ENCODE results near the gene RBM10. TPM values are rescaled to one million over a fixed set of nuclear protein-coding genes. Genes with fewer than 3 reads are reported as not detected.

Gene RBM10
- total RNA-seq, 4 donors from 2014 or later, result 25.3 to 38.4 (median 29.8) TPM

DNA sequence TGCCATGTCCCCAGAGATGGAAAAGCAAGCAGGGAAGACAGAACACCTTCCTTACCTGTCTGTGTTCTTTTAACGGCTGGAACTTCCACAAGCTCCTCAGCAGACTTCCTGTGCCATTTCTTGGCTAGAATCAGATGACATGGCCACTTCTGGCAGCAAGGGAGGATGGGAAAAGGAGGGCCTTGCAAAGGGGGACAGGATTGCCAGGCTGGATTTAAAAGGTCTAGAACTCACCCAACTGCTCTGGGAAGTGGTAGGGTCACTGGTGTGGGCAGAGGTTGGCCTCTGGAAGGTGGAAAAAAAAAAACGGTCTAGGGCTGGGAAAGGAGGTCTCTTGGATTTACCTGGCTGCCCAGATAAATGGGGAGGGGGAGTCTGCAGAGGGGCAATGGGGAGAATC lies 86.1 kb downstream of the RBM10 start:
- DNase-seq (ENCODE audit: extremely low spot score), result no peak
- intact Hi-C loops (cut with DNase I), result no loop called here
- Histone ChIP-seq H3K4me1 (peaks cover 0 to 22% (median 16%) of the 10 kb centered on the region in 4 donors), H3K27me3 (no peaks in the 10 kb centered on the region), H3K9me3 (no peaks in the 10 kb centered on the region), H3K27ac (replicated peaks in 1 of 4) (no peak overlapping the region), H3K36me3 (peaks cover 18 to 36% (median 34%) of the 10 kb centered on the region in 4 donors), H3K4me3 (no peak overlapping the region)
- 70% methylated on average over 2 of the region's 2 CpGs for WGBS
- TF ChIP-seq POLR2A (IDR thresholded peaks at IDR 0.05; ENCODE audit: low read depth) (no peak), EP300 (IDR thresholded peaks at IDR 0.05) (no peak), POLR2AphosphoS5 (IDR thresholded peaks at IDR 0.05) (no peak)
- TF ChIP-seq, protein P1, sequence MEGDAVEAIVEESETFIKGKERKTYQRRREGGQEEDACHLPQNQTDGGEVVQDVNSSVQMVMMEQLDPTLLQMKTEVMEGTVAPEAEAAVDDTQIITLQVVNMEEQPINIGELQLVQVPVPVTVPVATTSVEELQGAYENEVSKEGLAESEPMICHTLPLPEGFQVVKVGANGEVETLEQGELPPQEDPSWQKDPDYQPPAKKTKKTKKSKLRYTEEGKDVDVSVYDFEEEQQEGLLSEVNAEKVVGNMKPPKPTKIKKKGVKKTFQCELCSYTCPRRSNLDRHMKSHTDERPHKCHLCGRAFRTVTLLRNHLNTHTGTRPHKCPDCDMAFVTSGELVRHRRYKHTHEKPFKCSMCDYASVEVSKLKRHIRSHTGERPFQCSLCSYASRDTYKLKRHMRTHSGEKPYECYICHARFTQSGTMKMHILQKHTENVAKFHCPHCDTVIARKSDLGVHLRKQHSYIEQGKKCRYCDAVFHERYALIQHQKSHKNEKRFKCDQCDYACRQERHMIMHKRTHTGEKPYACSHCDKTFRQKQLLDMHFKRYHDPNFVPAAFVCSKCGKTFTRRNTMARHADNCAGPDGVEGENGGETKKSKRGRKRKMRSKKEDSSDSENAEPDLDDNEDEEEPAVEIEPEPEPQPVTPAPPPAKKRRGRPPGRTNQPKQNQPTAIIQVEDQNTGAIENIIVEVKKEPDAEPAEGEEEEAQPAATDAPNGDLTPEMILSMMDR (IDR thresholded peaks at IDR 0.05), result no peak

GRCh38 chrX:47232197-47232802 lies 87.3 kb downstream of the RBM10 start:
- no peak for DNase-seq (ENCODE audit: extremely low spot score)

GRCh38 chrX:47232803-47233332 lies 87.8 kb downstream of the RBM10 start, which contains the start of gene USP11:
Gene USP11, plus strand, starts transcription at chrX:47233009. Its CDS starts 35 bp downstream, at chrX:47233044.
- DNase-seq (ENCODE audit: extremely low spot score), result no peak
- intact Hi-C loops (cut with DNase I), result no loop called here
- Histone ChIP-seq H3K9me3 (no peaks in the 10 kb centered on the region), H3K4me3 (peak within 1 kb of the TSS; percentile 61 to 66 (median 63)), H3K36me3 (peaks cover 5 to 19% (median 18%) of the 10 kb centered on the region in 4 donors), H3K4me1 (peaks cover 0 to 27% (median 16%) of the 10 kb centered on the region in 4 donors), H3K27ac (replicated peaks in 1 of 4) (peak within 1 kb of the TSS; percentile 89 to 96 (median 92)), H3K27me3 (no peaks in the 10 kb centered on the region)
- WGBS, result 25% methylated on average over 46 of the region's 46 CpGs
- TF ChIP-seq POLR2A (IDR thresholded peaks at IDR 0.05; ENCODE audit: low read depth) (peak; percentile 40), POLR2AphosphoS5 (IDR thresholded peaks at IDR 0.05) (peak in 1 of 2 donors; percentile 76), EP300 (IDR thresholded peaks at IDR 0.05) (no peak)
- TF ChIP-seq, protein P1 (IDR thresholded peaks at IDR 0.05), result no peak

More at GRCh38 chrX:47232197-47232802, 87.3 kb downstream of the RBM10 start:
- peak overlapping the region; percentile 89 to 96 (median 92) for H3K27ac ChIP-seq (replicated peaks in 1 of 4)
- no peaks in the 10 kb centered on the region for H3K9me3 ChIP-seq
- TF ChIP-seq POLR2A (IDR thresholded peaks at IDR 0.05; ENCODE audit: low read depth), result no peak
- TF ChIP-seq, protein P1 (IDR thresholded peaks at IDR 0.05), result no peak
- TF ChIP-seq EP300 (IDR thresholded peaks at IDR 0.05), result no peak
- 70% methylated on average over 8 of the region's 8 CpGs for WGBS
- peaks cover 0 to 22% (median 16%) of the 10 kb centered on the region in 4 donors for H3K4me1 ChIP-seq
- H3K27me3 ChIP-seq, result no peaks in the 10 kb centered on the region
- H3K4me3 ChIP-seq, result peak overlapping the region; percentile 61 to 66 (median 63)
- peaks cover 7 to 24% (median 22%) of the 10 kb centered on the region in 4 donors for H3K36me3 ChIP-seq
- intact Hi-C loops (cut with DNase I), result no loop called here

- TF ChIP-seq POLR2A (IDR thresholded peaks at IDR 0.05; ENCODE audit: low read depth) (no peak), EP300 (IDR thresholded peaks at IDR 0.05) (peak; percentile 42), POLR2AphosphoS5 (IDR thresholded peaks at IDR 0.05) (peak; percentile 73 to 88)
- peaks cover 0 to 30% (median 16%) of the 10 kb centered on the region in 4 donors for H3K4me1 ChIP-seq
- 23% methylated on average over 43 of the region's 51 CpGs for WGBS
- peaks cover 3 to 14% (median 13%) of the 10 kb centered on the region in 4 donors for H3K36me3 ChIP-seq
- intact Hi-C loops (cut with DNase I), result no loop called here
- no peaks in the 10 kb centered on the region for H3K9me3 ChIP-seq
- H3K27me3 ChIP-seq, result no peaks in the 10 kb centered on the region
- peak; percentile 98 for DNase-seq (ENCODE audit: extremely low spot score)
- peak overlapping the region; percentile 61 to 66 (median 63) for H3K4me3 ChIP-seq
- H3K27ac ChIP-seq (replicated peaks in 1 of 4), result peak overlapping the region; percentile 89 to 96 (median 92)
Observed at GRCh38 chrX:47233333-47234113, 88.5 kb downstream of the RBM10 start.

- peak overlapping the region; percentile 61 to 66 (median 63) for H3K4me3 ChIP-seq
- peaks cover 0 to 30% (median 16%) of the 10 kb centered on the region in 4 donors for H3K4me1 ChIP-seq
- TF ChIP-seq EP300 (IDR thresholded peaks at IDR 0.05) (no peak), POLR2AphosphoS5 (IDR thresholded peaks at IDR 0.05) (no peak), POLR2A (IDR thresholded peaks at IDR 0.05; ENCODE audit: low read depth) (no peak)
- TF ChIP-seq, protein P1 (IDR thresholded peaks at IDR 0.05), result no peak
- no peaks in the 10 kb centered on the region for H3K9me3 ChIP-seq
- peaks cover 0 to 4% (median 3%) of the 10 kb centered on the region in 4 donors for H3K36me3 ChIP-seq
- no peaks in the 10 kb centered on the region for H3K27me3 ChIP-seq
- H3K27ac ChIP-seq (replicated peaks in 1 of 4), result peak overlapping the region; percentile 89 to 96 (median 92)
- intact Hi-C loops (cut with DNase I), result no loop called here
- WGBS, result 52% methylated on average over 3 of the region's 3 CpGs
- no peak for DNase-seq (ENCODE audit: extremely low spot score)
Observed at GRCh38 chrX:47234583-47234982, 89.6 kb downstream of the RBM10 start.
